ENCODE measurements around the gene OOSP4B.

Gene OOSP4B

DNA sequence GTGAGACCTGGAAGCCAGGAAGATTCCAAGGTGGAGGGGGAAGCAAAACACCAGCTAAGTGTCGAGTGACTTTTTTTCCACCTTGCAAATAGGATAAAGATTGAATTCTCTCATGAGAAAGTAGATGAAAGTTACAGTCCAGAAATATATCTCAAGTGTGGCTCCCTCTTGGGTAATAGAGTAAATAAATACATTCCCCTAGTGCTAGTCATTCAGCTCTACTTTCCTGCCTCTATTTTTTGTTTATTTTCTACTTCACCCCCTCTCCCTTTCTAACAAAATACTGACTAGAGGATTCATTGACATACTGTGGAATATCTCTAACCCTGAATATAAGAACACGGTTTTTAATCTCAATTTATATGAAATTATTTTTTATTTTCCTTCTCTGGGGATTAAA is 19.2 kb upstream of the OOSP4B start (continued):
- TF ChIP-seq, protein P1, sequence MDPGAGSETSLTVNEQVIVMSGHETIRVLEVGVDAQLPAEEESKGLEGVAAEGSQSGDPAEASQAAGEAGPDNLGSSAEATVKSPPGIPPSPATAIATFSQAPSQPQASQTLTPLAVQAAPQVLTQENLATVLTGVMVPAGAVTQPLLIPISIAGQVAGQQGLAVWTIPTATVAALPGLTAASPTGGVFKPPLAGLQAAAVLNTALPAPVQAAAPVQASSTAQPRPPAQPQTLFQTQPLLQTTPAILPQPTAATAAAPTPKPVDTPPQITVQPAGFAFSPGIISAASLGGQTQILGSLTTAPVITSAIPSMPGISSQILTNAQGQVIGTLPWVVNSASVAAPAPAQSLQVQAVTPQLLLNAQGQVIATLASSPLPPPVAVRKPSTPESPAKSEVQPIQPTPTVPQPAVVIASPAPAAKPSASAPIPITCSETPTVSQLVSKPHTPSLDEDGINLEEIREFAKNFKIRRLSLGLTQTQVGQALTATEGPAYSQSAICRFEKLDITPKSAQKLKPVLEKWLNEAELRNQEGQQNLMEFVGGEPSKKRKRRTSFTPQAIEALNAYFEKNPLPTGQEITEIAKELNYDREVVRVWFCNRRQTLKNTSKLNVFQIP (CRISPR knock-in tag; IDR thresholded peaks at IDR 0.05; ENCODE audit: borderline replicate concordance, low read depth): no peak

GRCh38 chr11:59999691-60000090 is 17.3 kb upstream of the OOSP4B start:
- no peak for ATAC-seq
- TF ChIP-seq ZNF8 (CRISPR knock-in tag; IDR thresholded peaks at IDR 0.05) (no peak), PPARA (CRISPR knock-in tag; IDR thresholded peaks at IDR 0.05; ENCODE audit: borderline replicate concordance) (no peak), TOX (CRISPR knock-in tag; IDR thresholded peaks at IDR 0.05; ENCODE audit: borderline replicate concordance) (no peak), ZNF565 (CRISPR knock-in tag; conservative IDR thresholded peaks at IDR 0.05; ENCODE audit: low read depth) (no peak), BACH2 (CRISPR knock-in tag; IDR thresholded peaks at IDR 0.05; ENCODE audit: borderline replicate concordance) (no peak), ZC3H10 (CRISPR knock-in tag; IDR thresholded peaks at IDR 0.05) (no peak), GLIS3 (CRISPR knock-in tag; IDR thresholded peaks at IDR 0.05) (no peak), ZNF70 (CRISPR knock-in tag; IDR thresholded peaks at IDR 0.05) (no peak), PATZ1 (CRISPR knock-in tag; IDR thresholded peaks at IDR 0.05; ENCODE audit: borderline replicate concordance) (no peak)

- ATAC-seq: no peak
- TF ChIP-seq PPARA (CRISPR knock-in tag; IDR thresholded peaks at IDR 0.05; ENCODE audit: borderline replicate concordance) (no peak), TCF4 (CRISPR knock-in tag; IDR thresholded peaks at IDR 0.05; ENCODE audit: borderline replicate concordance) (no peak), ZC3H10 (CRISPR knock-in tag; IDR thresholded peaks at IDR 0.05) (no peak), GLIS3 (CRISPR knock-in tag; IDR thresholded peaks at IDR 0.05) (no peak), CSDC2 (CRISPR knock-in tag; IDR thresholded peaks at IDR 0.05) (no peak), OSR1 (CRISPR knock-in tag; IDR thresholded peaks at IDR 0.05) (no peak), TSHZ2 (CRISPR knock-in tag; IDR thresholded peaks at IDR 0.05) (no peak), TOX (CRISPR knock-in tag; IDR thresholded peaks at IDR 0.05; ENCODE audit: borderline replicate concordance) (no peak), ISL1 (CRISPR knock-in tag; IDR thresholded peaks at IDR 0.05) (no peak), PATZ1 (CRISPR knock-in tag; IDR thresholded peaks at IDR 0.05; ENCODE audit: borderline replicate concordance) (no peak), ESRRG (CRISPR knock-in tag; IDR thresholded peaks at IDR 0.05) (no peak), ZNF70 (CRISPR knock-in tag; IDR thresholded peaks at IDR 0.05) (no peak)
- TF ChIP-seq, protein P1 (CRISPR knock-in tag; IDR thresholded peaks at IDR 0.05; ENCODE audit: borderline replicate concordance, low read depth): no peak
- TF ChIP-seq, protein P2, sequence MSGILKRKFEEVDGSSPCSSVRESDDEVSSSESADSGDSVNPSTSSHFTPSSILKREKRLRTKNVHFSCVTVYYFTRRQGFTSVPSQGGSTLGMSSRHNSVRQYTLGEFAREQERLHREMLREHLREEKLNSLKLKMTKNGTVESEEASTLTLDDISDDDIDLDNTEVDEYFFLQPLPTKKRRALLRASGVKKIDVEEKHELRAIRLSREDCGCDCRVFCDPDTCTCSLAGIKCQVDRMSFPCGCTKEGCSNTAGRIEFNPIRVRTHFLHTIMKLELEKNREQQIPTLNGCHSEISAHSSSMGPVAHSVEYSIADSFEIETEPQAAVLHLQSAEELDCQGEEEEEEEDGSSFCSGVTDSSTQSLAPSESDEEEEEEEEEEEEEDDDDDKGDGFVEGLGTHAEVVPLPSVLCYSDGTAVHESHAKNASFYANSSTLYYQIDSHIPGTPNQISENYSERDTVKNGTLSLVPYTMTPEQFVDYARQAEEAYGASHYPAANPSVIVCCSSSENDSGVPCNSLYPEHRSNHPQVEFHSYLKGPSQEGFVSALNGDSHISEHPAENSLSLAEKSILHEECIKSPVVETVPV (CRISPR knock-in tag; IDR thresholded peaks at IDR 0.05): no peak
Measured at GRCh38 chr11:60003729-60004128, 13.3 kb upstream of the OOSP4B start.
